WTC11 (cell line): ENCODE measurements around the gene COL5A2.

Source experiments
- CTCF ChIP-seq: fragments of 200-600 bp; IDR thresholded peaks from 2 replicates; pipeline ENCODE4 v1.8.0; 2022; ENCODE audit warnings: antibody characterized with exemption
- MAX ChIP-seq: sonication (generic); formaldehyde crosslinking; IDR thresholded peaks from 2 replicates; pipeline ENCODE4 v1.8.0; 2022; ENCODE audit warnings: mild to moderate bottlenecking, missing genetic modification reagents
- NFYB ChIP-seq: sonication (generic); formaldehyde crosslinking; conservative IDR thresholded peaks from 2 replicates; pipeline ENCODE4 v1.8.0; 2022; ENCODE audit warnings: low read depth, missing genetic modification reagents
- TEAD4 ChIP-seq: sonication (generic); formaldehyde crosslinking; IDR thresholded peaks from 2 replicates; pipeline ENCODE4 v1.8.0; 2022; ENCODE audit warnings: mild to moderate bottlenecking, missing genetic modification reagents
- ZNF121 ChIP-seq: sonication (generic); formaldehyde crosslinking; IDR thresholded peaks from 2 replicates; pipeline ENCODE4 v1.8.0; 2023; ENCODE audit warnings: missing genetic modification reagents
- ZNF232 ChIP-seq: sonication (generic); formaldehyde crosslinking; IDR thresholded peaks from 2 replicates; pipeline ENCODE4 v1.8.0; 2022; ENCODE audit warnings: mild to moderate bottlenecking, missing genetic modification reagents
- TF ChIP-seq, protein P1 (sequence below): sonication (generic); formaldehyde crosslinking; IDR thresholded peaks from 2 replicates; pipeline ENCODE4 v1.8.1; 2022; ENCODE audit warnings: missing genetic modification reagents, borderline replicate concordance
- TF ChIP-seq, protein P2 (sequence below): sonication (generic); formaldehyde crosslinking; IDR thresholded peaks from 2 replicates; pipeline ENCODE4 v1.8.1; 2023; ENCODE audit warnings: mild to moderate bottlenecking, missing genetic modification reagents, moderate library complexity

DNA sequence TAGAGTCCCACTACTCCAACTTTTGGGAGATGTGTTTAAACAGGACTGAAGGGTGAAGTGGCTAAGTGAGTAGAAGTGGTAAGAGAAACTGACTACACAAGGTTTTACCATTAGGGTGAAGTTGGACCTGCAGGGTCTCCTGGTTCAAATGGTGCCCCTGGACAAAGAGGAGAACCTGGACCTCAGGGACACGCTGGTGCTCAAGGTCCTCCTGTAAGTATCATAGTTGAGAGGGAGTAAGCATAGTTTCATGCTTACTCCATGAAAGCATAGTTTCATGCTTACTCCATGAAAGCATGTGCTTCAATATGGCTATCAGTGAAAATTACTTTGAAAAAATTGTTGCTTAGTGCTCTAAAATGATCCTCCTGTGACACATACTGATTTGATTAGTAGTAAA is 186.3 kb downstream of the COL5A2 start:
- no peak for TF ChIP-seq CTCF
- TF ChIP-seq ZNF232 (CRISPR knock-in tag), result no peak
- TF ChIP-seq MAX (CRISPR knock-in tag), result no peak
- TF ChIP-seq, protein P1, sequence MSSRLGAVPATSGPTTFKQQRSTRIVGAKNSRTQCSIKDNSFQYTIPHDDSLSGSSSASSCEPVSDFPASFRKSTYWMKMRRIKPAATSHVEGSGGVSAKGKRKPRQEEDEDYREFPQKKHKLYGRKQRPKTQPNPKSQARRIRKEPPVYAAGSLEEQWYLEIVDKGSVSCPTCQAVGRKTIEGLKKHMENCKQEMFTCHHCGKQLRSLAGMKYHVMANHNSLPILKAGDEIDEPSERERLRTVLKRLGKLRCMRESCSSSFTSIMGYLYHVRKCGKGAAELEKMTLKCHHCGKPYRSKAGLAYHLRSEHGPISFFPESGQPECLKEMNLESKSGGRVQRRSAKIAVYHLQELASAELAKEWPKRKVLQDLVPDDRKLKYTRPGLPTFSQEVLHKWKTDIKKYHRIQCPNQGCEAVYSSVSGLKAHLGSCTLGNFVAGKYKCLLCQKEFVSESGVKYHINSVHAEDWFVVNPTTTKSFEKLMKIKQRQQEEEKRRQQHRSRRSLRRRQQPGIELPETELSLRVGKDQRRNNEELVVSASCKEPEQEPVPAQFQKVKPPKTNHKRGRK (CRISPR knock-in tag), result no peak
- no peak for TF ChIP-seq NFYB (CRISPR knock-in tag)
- TF ChIP-seq, protein P2, sequence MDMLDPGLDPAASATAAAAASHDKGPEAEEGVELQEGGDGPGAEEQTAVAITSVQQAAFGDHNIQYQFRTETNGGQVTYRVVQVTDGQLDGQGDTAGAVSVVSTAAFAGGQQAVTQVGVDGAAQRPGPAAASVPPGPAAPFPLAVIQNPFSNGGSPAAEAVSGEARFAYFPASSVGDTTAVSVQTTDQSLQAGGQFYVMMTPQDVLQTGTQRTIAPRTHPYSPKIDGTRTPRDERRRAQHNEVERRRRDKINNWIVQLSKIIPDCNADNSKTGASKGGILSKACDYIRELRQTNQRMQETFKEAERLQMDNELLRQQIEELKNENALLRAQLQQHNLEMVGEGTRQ (CRISPR knock-in tag), result no peak
- TF ChIP-seq TEAD4, result no peak
- no peak for TF ChIP-seq ZNF121 (CRISPR knock-in tag)
